Fibroblast of lung (primary cell): Measurements from ENCODE around the gene SLMAP. TPM values are rescaled to one million over a fixed set of nuclear protein-coding genes. Genes with fewer than 3 reads are reported as not detected.

Experiments
- DNase-seq, 2 donors: peaks; one replicate each; pipeline versions ENCODE4 v3.0.0 to v3.0.0-alpha.2; 2010; ENCODE audit warnings: low read depth in 2 of 2
- H2AFZ ChIP-seq: 2 replicates; pipeline ENCODE4 v1.5.1; 2012; ENCODE audit warnings: low read length, control low read depth, inconsistent platforms
- H3K27ac ChIP-seq: 2 replicates; pipeline ENCODE4 v1.5.1; 2011; ENCODE audit warnings: low read length, control low read depth; ENCODE audit not compliant: insufficient read depth
- H3K27me3 ChIP-seq: 2 replicates; pipeline ENCODE4 v1.5.1; 2011; ENCODE audit warnings: mild to moderate bottlenecking, low read length; ENCODE audit not compliant: control insufficient read depth, insufficient read depth
- H3K36me3 ChIP-seq: 2 replicates; pipeline ENCODE4 v1.5.1; 2011; ENCODE audit warnings: low read length; ENCODE audit not compliant: control insufficient read depth, insufficient read depth
- H3K4me1 ChIP-seq: 2 replicates; pipeline ENCODE4 v1.5.1; 2011; ENCODE audit warnings: low read length; ENCODE audit not compliant: control insufficient read depth, insufficient read depth; ENCODE audit errors: extremely low read depth
- H3K4me2 ChIP-seq: 2 replicates; pipeline ENCODE4 v1.5.1; 2011; ENCODE audit warnings: low read length, control low read depth; ENCODE audit not compliant: insufficient read depth; ENCODE audit errors: extremely low read depth
- H3K4me3 ChIP-seq, 4 experiments: fragments of 200-600 bp in 1 of 4; sonication (generic) in 1 of 4; replicated peaks in 1 of 4; 2 replicates each; pipeline ENCODE4 v1.5.1; 2011 to 2016; ENCODE audit warnings: low read length in 4 of 4, low read depth in 3 of 4, mild to moderate bottlenecking in 3 of 4, control low read depth in 2 of 4, inconsistent platforms in 1 of 4, mixed read lengths in 1 of 4; ENCODE audit not compliant: insufficient read depth in 1 of 4; ENCODE audit errors: control extremely low read depth in 1 of 4
- H3K79me2 ChIP-seq: 2 replicates; pipeline ENCODE4 v1.5.1; 2012; ENCODE audit warnings: mild to moderate bottlenecking, low read length, inconsistent platforms; ENCODE audit not compliant: control insufficient read depth, insufficient read depth
- H3K9ac ChIP-seq: 2 replicates; pipeline ENCODE4 v1.5.1; 2011; ENCODE audit warnings: mild to moderate bottlenecking, low read length, control low read depth; ENCODE audit not compliant: insufficient read depth
- H3K9me3 ChIP-seq: 2 replicates; pipeline ENCODE4 v1.5.1; 2012; ENCODE audit warnings: low read depth, low read length; ENCODE audit not compliant: control insufficient read depth, insufficient read depth
- H4K20me1 ChIP-seq: 2 replicates; pipeline ENCODE4 v1.5.1; 2011; ENCODE audit warnings: low read length; ENCODE audit not compliant: control insufficient read depth, insufficient read depth; ENCODE audit errors: extremely low read depth
- CTCF ChIP-seq, 2 donors: IDR thresholded peaks in 1 of 2; conservative IDR thresholded peaks in 1 of 2; 1 replicate in 1 of 2; 2 replicates in 1 of 2; pipeline ENCODE4 v1.5.1; 2011 to 2012; ENCODE audit warnings: low read length in 2 of 2, control low read depth in 1 of 2, inconsistent platforms in 1 of 2, low read depth in 1 of 2, mild to moderate bottlenecking in 1 of 2
- EZH2 ChIP-seq: IDR thresholded peaks from 2 replicates; pipeline ENCODE4 v1.5.1; 2012; ENCODE audit warnings: low read length, control low read depth, mild to moderate bottlenecking; ENCODE audit errors: missing control alignments
- polyA plus RNA-seq, 2 donors: library from polyadenylated mRNA; depleted of rRNA in 1 of 2; stranded (reverse) in 1 of 2; unstranded in 1 of 2; fragments of >200 nt; gene quantifications; 2 replicates each; pipeline ENCODE4 v1.2.1, GENCODE V29; 2011 to 2012; ENCODE audit warnings: missing spikeins in 1 of 2
- total RNA-seq: library from RNA; depleted of rRNA; stranded (reverse); fragments of >200 nt; gene quantifications from 2 replicates; pipeline ENCODE4 v1.2.1, GENCODE V29; 2014

Gene SLMAP
- total and polyA plus RNA-seq, 2 donors (not counting 1 experiment from before 2014, with no cell fraction given): 35.3 to 55.5 TPM

GRCh38 chr3:57889807-57890206 lies 133.7 kb downstream of the SLMAP start:
- H2AFZ ChIP-seq: no peak overlapping the region
- no peaks in the 10 kb centered on the region for H3K9me3 ChIP-seq
- no peak overlapping the region for H3K9ac ChIP-seq
- H3K4me1 ChIP-seq: no peaks in the 10 kb centered on the region
- H3K79me2 ChIP-seq: no peaks in the 10 kb centered on the region
- H3K27ac ChIP-seq: no peak overlapping the region
- peak; percentile 59 to 80 for DNase-seq
- H4K20me1 ChIP-seq: no peaks in the 10 kb centered on the region
- no peaks in the 10 kb centered on the region for H3K36me3 ChIP-seq
- H3K4me3 ChIP-seq: no peak overlapping the region
- no peaks in the 10 kb centered on the region for H3K27me3 ChIP-seq
- no peak for TF ChIP-seq EZH2
- TF ChIP-seq CTCF (conservative IDR thresholded peaks at IDR 0.05 in 1 of 2, IDR thresholded peaks at IDR 0.05 in 1 of 2; ENCODE audit: low read depth in 1 of 2, low read length in 2 of 2): no peak
- H3K4me2 ChIP-seq: no peak overlapping the region

GRCh38 chr3:57890874-57891273 lies 134.8 kb downstream of the SLMAP start:
- H3K27me3 ChIP-seq: no peaks in the 10 kb centered on the region
- no peaks in the 10 kb centered on the region for H3K36me3 ChIP-seq
- H3K4me2 ChIP-seq: no peak overlapping the region
- H3K9me3 ChIP-seq: no peaks in the 10 kb centered on the region
- H3K4me3 ChIP-seq: no peak overlapping the region
- no peaks in the 10 kb centered on the region for H4K20me1 ChIP-seq
- peak; percentile 59 to 84 for DNase-seq
- no peaks in the 10 kb centered on the region for H3K79me2 ChIP-seq
- H2AFZ ChIP-seq: no peak overlapping the region
- H3K4me1 ChIP-seq: no peaks in the 10 kb centered on the region
- no peak overlapping the region for H3K27ac ChIP-seq
- no peak overlapping the region for H3K9ac ChIP-seq
- no peak for TF ChIP-seq CTCF (conservative IDR thresholded peaks at IDR 0.05 in 1 of 2, IDR thresholded peaks at IDR 0.05 in 1 of 2; ENCODE audit: low read depth in 1 of 2, low read length in 2 of 2)
- TF ChIP-seq EZH2: no peak

- Histone ChIP-seq H3K9me3 (no peaks in the 10 kb centered on the region), H3K4me2 (no peak overlapping the region), H3K36me3 (no peaks in the 10 kb centered on the region), H3K27me3 (no peaks in the 10 kb centered on the region), H4K20me1 (no peaks in the 10 kb centered on the region), H3K27ac (no peak overlapping the region), H3K4me3 (no peak overlapping the region), H3K4me1 (no peaks in the 10 kb centered on the region), H2AFZ (no peak overlapping the region), H3K9ac (no peak overlapping the region), H3K79me2 (no peaks in the 10 kb centered on the region)
- DNase-seq: peak in 1 of 2 donors; percentile 61
- TF ChIP-seq EZH2 (no peak), CTCF (conservative IDR thresholded peaks at IDR 0.05 in 1 of 2, IDR thresholded peaks at IDR 0.05 in 1 of 2; ENCODE audit: low read depth in 1 of 2, low read length in 2 of 2) (no peak)
Observed at GRCh38 chr3:57892423-57892822, 136.3 kb downstream of the SLMAP start.
